ENCODE measurements around the gene TCP11L2.

The TCP11L2 gene

DNA sequence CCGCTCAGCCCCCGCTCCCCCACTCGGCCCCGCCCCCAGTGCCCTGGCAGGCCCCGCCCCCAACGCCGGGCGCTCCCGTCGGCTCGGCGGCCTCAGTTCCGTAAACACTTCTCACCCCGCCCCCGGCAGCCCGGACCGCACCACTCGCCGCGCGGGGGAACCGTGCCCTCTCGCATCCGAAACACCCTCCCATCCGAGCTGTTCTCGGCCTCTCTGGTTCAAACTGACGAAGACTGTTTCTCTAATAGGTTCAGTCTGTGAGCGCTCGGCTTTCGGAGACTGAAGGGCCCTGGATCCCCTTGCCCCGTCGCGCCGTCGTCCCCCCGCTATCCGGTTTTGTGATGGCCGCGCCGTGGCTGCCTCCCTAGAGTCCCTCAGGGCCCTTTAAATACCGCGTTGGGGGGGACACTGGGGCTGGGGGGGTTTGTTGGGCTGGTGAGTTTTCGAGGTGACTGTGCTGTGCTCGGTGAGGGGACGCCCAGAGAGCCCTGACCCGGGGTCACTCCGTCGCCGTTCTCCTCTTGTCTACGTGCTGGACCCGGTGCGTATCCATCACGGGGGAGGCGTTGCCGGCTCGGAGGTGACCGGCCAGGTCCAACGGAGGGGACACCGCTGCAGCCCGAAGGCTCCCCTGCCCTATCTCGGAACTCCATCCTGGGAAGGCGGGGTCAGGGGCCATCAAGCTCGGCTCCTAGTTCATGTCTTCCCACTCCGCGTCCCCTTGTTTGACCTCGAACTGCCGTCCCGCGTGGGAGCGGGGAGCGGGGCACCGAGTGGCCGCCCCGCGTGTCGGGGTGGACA, at the start of gene TCP11L2 (continued):
- TF ChIP-seq REPIN1 (tag by site-specific recombination; IDR thresholded peaks at IDR 0.05; ENCODE audit: low read depth): no peak; the same call in 1 of the 2 replicates
- TF ChIP-seq, protein P1, sequence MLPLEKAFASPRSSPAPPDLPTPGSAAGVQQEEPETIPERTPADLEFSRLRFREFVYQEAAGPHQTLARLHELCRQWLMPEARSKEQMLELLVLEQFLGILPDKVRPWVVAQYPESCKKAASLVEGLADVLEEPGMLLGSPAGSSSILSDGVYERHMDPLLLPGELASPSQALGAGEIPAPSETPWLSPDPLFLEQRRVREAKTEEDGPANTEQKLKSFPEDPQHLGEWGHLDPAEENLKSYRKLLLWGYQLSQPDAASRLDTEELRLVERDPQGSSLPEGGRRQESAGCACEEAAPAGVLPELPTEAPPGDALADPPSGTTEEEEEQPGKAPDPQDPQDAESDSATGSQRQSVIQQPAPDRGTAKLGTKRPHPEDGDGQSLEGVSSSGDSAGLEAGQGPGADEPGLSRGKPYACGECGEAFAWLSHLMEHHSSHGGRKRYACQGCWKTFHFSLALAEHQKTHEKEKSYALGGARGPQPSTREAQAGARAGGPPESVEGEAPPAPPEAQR (tag by site-specific recombination; IDR thresholded peaks at IDR 0.05): no peak
- peak; percentile 71; the same call in 1 of the 2 replicates for TF ChIP-seq ZNF24 (tag by site-specific recombination; IDR thresholded peaks at IDR 0.05)
- no peak for TF ChIP-seq ZNF558 (tag by site-specific recombination; IDR thresholded peaks at IDR 0.05)
- TF ChIP-seq PRDM1 (tag by site-specific recombination; IDR thresholded peaks at IDR 0.05): no peak
- peak; percentile 76 for TF ChIP-seq ZSCAN23 (tag by site-specific recombination; IDR thresholded peaks at IDR 0.05)
- peak; percentile 64 for TF ChIP-seq ZNF629 (tag by site-specific recombination; IDR thresholded peaks at IDR 0.05)
- peak; percentile 87 for TF ChIP-seq GLIS2 (tag by site-specific recombination; IDR thresholded peaks at IDR 0.05)
- TF ChIP-seq, protein P2, sequence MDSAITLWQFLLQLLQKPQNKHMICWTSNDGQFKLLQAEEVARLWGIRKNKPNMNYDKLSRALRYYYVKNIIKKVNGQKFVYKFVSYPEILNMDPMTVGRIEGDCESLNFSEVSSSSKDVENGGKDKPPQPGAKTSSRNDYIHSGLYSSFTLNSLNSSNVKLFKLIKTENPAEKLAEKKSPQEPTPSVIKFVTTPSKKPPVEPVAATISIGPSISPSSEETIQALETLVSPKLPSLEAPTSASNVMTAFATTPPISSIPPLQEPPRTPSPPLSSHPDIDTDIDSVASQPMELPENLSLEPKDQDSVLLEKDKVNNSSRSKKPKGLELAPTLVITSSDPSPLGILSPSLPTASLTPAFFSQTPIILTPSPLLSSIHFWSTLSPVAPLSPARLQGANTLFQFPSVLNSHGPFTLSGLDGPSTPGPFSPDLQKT (IDR thresholded peaks at IDR 0.05; ENCODE audit: borderline replicate concordance, low read depth, low read length): no peak
- TF ChIP-seq ZNF2 (tag by site-specific recombination; IDR thresholded peaks at IDR 0.05): peak; percentile 39; the same call in 1 of the 2 replicates
- 0 out of 2 replicates have a peak, but pooled peaks have one; percentile 45 for TF ChIP-seq ZBTB7A (tag by site-specific recombination; IDR thresholded peaks at IDR 0.05; ENCODE audit: low read depth)
- peak; percentile 75 for TF ChIP-seq SP7 (tag by site-specific recombination; IDR thresholded peaks at IDR 0.05)
- TF ChIP-seq, protein P3, sequence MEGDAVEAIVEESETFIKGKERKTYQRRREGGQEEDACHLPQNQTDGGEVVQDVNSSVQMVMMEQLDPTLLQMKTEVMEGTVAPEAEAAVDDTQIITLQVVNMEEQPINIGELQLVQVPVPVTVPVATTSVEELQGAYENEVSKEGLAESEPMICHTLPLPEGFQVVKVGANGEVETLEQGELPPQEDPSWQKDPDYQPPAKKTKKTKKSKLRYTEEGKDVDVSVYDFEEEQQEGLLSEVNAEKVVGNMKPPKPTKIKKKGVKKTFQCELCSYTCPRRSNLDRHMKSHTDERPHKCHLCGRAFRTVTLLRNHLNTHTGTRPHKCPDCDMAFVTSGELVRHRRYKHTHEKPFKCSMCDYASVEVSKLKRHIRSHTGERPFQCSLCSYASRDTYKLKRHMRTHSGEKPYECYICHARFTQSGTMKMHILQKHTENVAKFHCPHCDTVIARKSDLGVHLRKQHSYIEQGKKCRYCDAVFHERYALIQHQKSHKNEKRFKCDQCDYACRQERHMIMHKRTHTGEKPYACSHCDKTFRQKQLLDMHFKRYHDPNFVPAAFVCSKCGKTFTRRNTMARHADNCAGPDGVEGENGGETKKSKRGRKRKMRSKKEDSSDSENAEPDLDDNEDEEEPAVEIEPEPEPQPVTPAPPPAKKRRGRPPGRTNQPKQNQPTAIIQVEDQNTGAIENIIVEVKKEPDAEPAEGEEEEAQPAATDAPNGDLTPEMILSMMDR (tag by site-specific recombination; IDR thresholded peaks at IDR 0.05): no peak
- TF ChIP-seq ZBTB8A (tag by site-specific recombination; IDR thresholded peaks at IDR 0.05): peak; percentile 61
- TF ChIP-seq ZFHX2 (tag by site-specific recombination; conservative IDR thresholded peaks at IDR 0.05): no peak
- TF ChIP-seq SALL2 (tag by site-specific recombination; IDR thresholded peaks at IDR 0.05; ENCODE audit: borderline replicate concordance): no peak
- TF ChIP-seq, protein P4, sequence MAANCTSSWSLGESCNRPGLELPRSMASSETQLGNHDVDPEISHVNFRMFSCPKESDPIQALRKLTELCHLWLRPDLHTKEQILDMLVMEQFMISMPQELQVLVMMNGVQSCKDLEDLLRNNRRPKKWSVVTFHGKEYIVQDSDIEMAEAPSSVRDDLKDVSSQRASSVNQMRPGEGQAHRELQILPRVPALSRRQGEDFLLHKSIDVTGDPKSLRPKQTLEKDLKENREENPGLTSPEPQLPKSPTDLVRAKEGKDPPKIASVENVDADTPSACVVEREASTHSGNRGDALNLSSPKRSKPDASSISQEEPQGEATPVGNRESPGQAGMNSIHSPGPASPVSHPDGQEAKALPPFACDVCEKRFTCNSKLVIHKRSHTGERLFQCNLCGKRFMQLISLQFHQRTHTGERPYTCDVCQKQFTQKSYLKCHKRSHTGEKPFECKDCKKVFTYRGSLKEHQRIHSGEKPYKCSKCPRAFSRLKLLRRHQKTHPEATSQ (tag by site-specific recombination; IDR thresholded peaks at IDR 0.05): no peak
- no peak for TF ChIP-seq ZBTB1 (tag by site-specific recombination; IDR thresholded peaks at IDR 0.05)
- no peak for TF ChIP-seq ZBTB20 (tag by site-specific recombination; IDR thresholded peaks at IDR 0.05)
- TF ChIP-seq ZNF785 (tag by site-specific recombination; IDR thresholded peaks at IDR 0.05): no peak
- peak; percentile 29; the same call in 1 of the 2 replicates for TF ChIP-seq ZNF341 (tag by site-specific recombination; IDR thresholded peaks at IDR 0.05; ENCODE audit: low read depth)
- TF ChIP-seq, protein P5, sequence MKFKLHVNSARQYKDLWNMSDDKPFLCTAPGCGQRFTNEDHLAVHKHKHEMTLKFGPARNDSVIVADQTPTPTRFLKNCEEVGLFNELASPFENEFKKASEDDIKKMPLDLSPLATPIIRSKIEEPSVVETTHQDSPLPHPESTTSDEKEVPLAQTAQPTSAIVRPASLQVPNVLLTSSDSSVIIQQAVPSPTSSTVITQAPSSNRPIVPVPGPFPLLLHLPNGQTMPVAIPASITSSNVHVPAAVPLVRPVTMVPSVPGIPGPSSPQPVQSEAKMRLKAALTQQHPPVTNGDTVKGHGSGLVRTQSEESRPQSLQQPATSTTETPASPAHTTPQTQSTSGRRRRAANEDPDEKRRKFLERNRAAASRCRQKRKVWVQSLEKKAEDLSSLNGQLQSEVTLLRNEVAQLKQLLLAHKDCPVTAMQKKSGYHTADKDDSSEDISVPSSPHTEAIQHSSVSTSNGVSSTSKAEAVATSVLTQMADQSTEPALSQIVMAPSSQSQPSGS (tag by site-specific recombination; IDR thresholded peaks at IDR 0.05; ENCODE audit: low read depth): no peak
- TF ChIP-seq ZNF114 (tag by site-specific recombination; IDR thresholded peaks at IDR 0.05): no peak
- TF ChIP-seq, protein P6, sequence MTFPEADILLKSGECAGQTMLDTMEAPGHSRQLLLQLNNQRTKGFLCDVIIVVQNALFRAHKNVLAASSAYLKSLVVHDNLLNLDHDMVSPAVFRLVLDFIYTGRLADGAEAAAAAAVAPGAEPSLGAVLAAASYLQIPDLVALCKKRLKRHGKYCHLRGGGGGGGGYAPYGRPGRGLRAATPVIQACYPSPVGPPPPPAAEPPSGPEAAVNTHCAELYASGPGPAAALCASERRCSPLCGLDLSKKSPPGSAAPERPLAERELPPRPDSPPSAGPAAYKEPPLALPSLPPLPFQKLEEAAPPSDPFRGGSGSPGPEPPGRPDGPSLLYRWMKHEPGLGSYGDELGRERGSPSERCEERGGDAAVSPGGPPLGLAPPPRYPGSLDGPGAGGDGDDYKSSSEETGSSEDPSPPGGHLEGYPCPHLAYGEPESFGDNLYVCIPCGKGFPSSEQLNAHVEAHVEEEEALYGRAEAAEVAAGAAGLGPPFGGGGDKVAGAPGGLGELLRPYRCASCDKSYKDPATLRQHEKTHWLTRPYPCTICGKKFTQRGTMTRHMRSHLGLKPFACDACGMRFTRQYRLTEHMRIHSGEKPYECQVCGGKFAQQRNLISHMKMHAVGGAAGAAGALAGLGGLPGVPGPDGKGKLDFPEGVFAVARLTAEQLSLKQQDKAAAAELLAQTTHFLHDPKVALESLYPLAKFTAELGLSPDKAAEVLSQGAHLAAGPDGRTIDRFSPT (tag by site-specific recombination; IDR thresholded peaks at IDR 0.05): peak; percentile 77
- TF ChIP-seq, protein P7, sequence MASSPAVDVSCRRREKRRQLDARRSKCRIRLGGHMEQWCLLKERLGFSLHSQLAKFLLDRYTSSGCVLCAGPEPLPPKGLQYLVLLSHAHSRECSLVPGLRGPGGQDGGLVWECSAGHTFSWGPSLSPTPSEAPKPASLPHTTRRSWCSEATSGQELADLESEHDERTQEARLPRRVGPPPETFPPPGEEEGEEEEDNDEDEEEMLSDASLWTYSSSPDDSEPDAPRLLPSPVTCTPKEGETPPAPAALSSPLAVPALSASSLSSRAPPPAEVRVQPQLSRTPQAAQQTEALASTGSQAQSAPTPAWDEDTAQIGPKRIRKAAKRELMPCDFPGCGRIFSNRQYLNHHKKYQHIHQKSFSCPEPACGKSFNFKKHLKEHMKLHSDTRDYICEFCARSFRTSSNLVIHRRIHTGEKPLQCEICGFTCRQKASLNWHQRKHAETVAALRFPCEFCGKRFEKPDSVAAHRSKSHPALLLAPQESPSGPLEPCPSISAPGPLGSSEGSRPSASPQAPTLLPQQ (tag by site-specific recombination; IDR thresholded peaks at IDR 0.05): no peak
- TF ChIP-seq, protein P8, sequence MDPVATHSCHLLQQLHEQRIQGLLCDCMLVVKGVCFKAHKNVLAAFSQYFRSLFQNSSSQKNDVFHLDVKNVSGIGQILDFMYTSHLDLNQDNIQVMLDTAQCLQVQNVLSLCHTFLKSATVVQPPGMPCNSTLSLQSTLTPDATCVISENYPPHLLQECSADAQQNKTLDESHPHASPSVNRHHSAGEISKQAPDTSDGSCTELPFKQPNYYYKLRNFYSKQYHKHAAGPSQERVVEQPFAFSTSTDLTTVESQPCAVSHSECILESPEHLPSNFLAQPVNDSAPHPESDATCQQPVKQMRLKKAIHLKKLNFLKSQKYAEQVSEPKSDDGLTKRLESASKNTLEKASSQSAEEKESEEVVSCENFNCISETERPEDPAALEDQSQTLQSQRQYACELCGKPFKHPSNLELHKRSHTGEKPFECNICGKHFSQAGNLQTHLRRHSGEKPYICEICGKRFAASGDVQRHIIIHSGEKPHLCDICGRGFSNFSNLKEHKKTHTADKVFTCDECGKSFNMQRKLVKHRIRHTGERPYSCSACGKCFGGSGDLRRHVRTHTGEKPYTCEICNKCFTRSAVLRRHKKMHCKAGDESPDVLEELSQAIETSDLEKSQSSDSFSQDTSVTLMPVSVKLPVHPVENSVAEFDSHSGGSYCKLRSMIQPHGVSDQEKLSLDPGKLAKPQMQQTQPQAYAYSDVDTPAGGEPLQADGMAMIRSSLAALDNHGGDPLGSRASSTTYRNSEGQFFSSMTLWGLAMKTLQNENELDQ (tag by site-specific recombination; IDR thresholded peaks at IDR 0.05; ENCODE audit: low read depth): peak; percentile 84
